Keratinocyte (primary cell): Measurements from ENCODE around the gene CCN5. TPM values are rescaled to one million over a fixed set of nuclear protein-coding genes. Genes with fewer than 3 reads are reported as not detected.

Source experiments
- DNase-seq: peaks from one replicate; pipeline ENCODE4 v3.0.0-alpha.2; 2011; ENCODE audit warnings: low read depth, missing footprints, low spot score
- FAIRE-seq: peaks from 2 replicates; lab custom pipeline; 2011; peaks lifted over from hg19 to GRCh38; lab: Jason Lieb, UNC
- H2AFZ ChIP-seq: 2 replicates; pipeline ENCODE4 v1.6.0; 2012; ENCODE audit warnings: low read length, control low read depth, inconsistent platforms; ENCODE audit not compliant: control insufficient read depth
- H3K27ac ChIP-seq: 2 replicates; pipeline ENCODE4 v1.5.1; 2011; ENCODE audit warnings: low read length; ENCODE audit not compliant: control insufficient read depth, insufficient read depth
- H3K27me3 ChIP-seq: 3 replicates; pipeline ENCODE4 v1.6.0; 2011; ENCODE audit warnings: low read length; ENCODE audit not compliant: control insufficient read depth, insufficient read depth; ENCODE audit errors: extremely low read depth
- H3K36me3 ChIP-seq, 2 experiments: 2 replicates in 1 of 2; 3 replicates in 1 of 2; pipeline ENCODE4 v1.5.1; 2011; ENCODE audit warnings: low read length in 2 of 2, mild to moderate bottlenecking in 1 of 2; ENCODE audit not compliant: control insufficient read depth in 2 of 2, insufficient read depth in 2 of 2; ENCODE audit errors: extremely low read depth in 1 of 2
- H3K4me1 ChIP-seq: 3 replicates; pipeline ENCODE4 v1.5.1; 2011; ENCODE audit warnings: low read length; ENCODE audit not compliant: control insufficient read depth, insufficient read depth; ENCODE audit errors: extremely low read depth
- H3K4me2 ChIP-seq: 3 replicates; pipeline ENCODE4 v1.6.0; 2011; ENCODE audit warnings: low read depth, low read length; ENCODE audit not compliant: control insufficient read depth, insufficient read depth; ENCODE audit errors: extremely low read depth
- H3K4me3 ChIP-seq, 3 experiments: fragments of 200-600 bp in 1 of 3; sonication (generic) in 1 of 3; 2 replicates in 2 of 3; 3 replicates in 1 of 3; pipeline ENCODE4 v1.5.1; 2011 to 2016; ENCODE audit warnings: low read length in 3 of 3, mild to moderate bottlenecking in 3 of 3, control low read depth in 2 of 3, inconsistent platforms in 1 of 3, low read depth in 1 of 3, mixed read lengths in 1 of 3, mixed run types in 1 of 3, moderate library complexity in 1 of 3; ENCODE audit not compliant: control insufficient read depth in 2 of 3, insufficient read depth in 2 of 3; ENCODE audit errors: extremely low read depth in 1 of 3
- H3K79me2 ChIP-seq: 2 replicates; pipeline ENCODE4 v1.6.0; 2012; ENCODE audit warnings: low read length; ENCODE audit not compliant: control insufficient read depth, insufficient read depth
- H3K9ac ChIP-seq: 3 replicates; pipeline ENCODE4 v1.6.0; 2011; ENCODE audit warnings: low read length; ENCODE audit not compliant: control insufficient read depth, insufficient read depth; ENCODE audit errors: extremely low read depth
- H3K9me1 ChIP-seq: 3 replicates; pipeline ENCODE4 v1.6.0; 2011; ENCODE audit warnings: low read length; ENCODE audit not compliant: control insufficient read depth, insufficient read depth; ENCODE audit errors: extremely low read depth
- H3K9me3 ChIP-seq: 2 replicates; pipeline ENCODE4 v1.5.1; 2012; ENCODE audit warnings: low read depth, low read length; ENCODE audit not compliant: control insufficient read depth
- H4K20me1 ChIP-seq: 3 replicates; pipeline ENCODE4 v1.6.0; 2011; ENCODE audit warnings: low read length; ENCODE audit not compliant: control insufficient read depth, insufficient read depth; ENCODE audit errors: extremely low read depth
- CTCF ChIP-seq, 3 experiments: IDR thresholded peaks in 1 of 3; conservative IDR thresholded peaks in 1 of 3; optimal IDR thresholded peaks in 1 of 3; 2 replicates in 2 of 3; 3 replicates in 1 of 3; pipeline versions ENCODE3 to v1.5.1; 2011; ENCODE audit warnings: low read length in 3 of 3, mild to moderate bottlenecking in 3 of 3, moderate library complexity in 2 of 3, control low read depth in 1 of 3, inconsistent platforms in 1 of 3; ENCODE audit not compliant: insufficient read depth in 2 of 3; ENCODE audit errors: extremely low read depth in 1 of 3
- EZH2 ChIP-seq: IDR thresholded peaks from one replicate; pipeline ENCODE4 v1.6.1; 2012; ENCODE audit warnings: inconsistent platforms, mild to moderate bottlenecking, low read length, moderate library complexity
- dilution Hi-C: fragments of 300-500 bp; cut with MboI; formaldehyde crosslinking; loops from one replicate; pipeline ENCODE4 v1.7.0; 2020; ENCODE audit warnings: low sequenced_read_pairs; ENCODE audit not compliant: extremely low pct_ligation_motif_present
- polyA plus RNA-seq, 5 experiments: library from polyadenylated mRNA; depleted of rRNA in 3 of 5; stranded (reverse) in 3 of 5; stranded (forward) in 1 of 5; unstranded in 1 of 5; fragments of >200 nt; gene quantifications; 1 replicate in 1 of 5; 2 replicates in 3 of 5; 3 replicates in 1 of 5; pipeline versions ENCODE4 v1.2.1 to v1.2.3, GENCODE V29; 2011 to 2012; ENCODE audit warnings: missing spikeins in 2 of 5, low read depth in 1 of 5, low replicate concordance in 1 of 5

The CCN5 gene
- polyA plus RNA-seq, 1 donor (not counting 4 experiments of a cell fraction or from before 2014, with no cell fraction given), result not detected

- no peaks in the 10 kb centered on the region for H3K36me3 ChIP-seq
- H2AFZ ChIP-seq, result no peak overlapping the region
- no peak overlapping the region for H3K4me3 ChIP-seq
- peaks cover 2% of the 10 kb centered on the region for H3K9me1 ChIP-seq
- TF ChIP-seq CTCF (optimal IDR thresholded peaks at IDR 0.05 in 1 of 3, IDR thresholded peaks at IDR 0.05 in 1 of 3, conservative IDR thresholded peaks at IDR 0.05 in 1 of 3; ENCODE audit: extremely low read depth in 1 of 3, insufficient read depth in 2 of 3, low read length in 3 of 3) (no peak), EZH2 (no peak)
- H3K27me3 ChIP-seq, result no peaks in the 10 kb centered on the region
- no peaks in the 10 kb centered on the region for H3K79me2 ChIP-seq
- DNase-seq (no peak), FAIRE-seq (no peak)
- H3K27ac ChIP-seq, result no peak overlapping the region
- H3K4me2 ChIP-seq, result no peak overlapping the region
- H3K4me1 ChIP-seq, result peaks cover 27% of the 10 kb centered on the region
- H3K9me3 ChIP-seq, result no peaks in the 10 kb centered on the region
- H3K9ac ChIP-seq, result no peak overlapping the region
- no peaks in the 10 kb centered on the region for H4K20me1 ChIP-seq
- dilution Hi-C loops, result no loop called here
Measured at GRCh38 chr20:44727039-44727438, 11.9 kb downstream of the CCN5 start.

GRCh38 chr20:44727651-44728050 is 12.5 kb downstream of the CCN5 start:
- H3K4me2 ChIP-seq, result no peak overlapping the region
- no peak overlapping the region for H3K4me3 ChIP-seq
- H4K20me1 ChIP-seq, result no peaks in the 10 kb centered on the region
- peaks cover 2% of the 10 kb centered on the region for H3K9me1 ChIP-seq
- no peak for TF ChIP-seq CTCF (optimal IDR thresholded peaks at IDR 0.05 in 1 of 3, IDR thresholded peaks at IDR 0.05 in 1 of 3, conservative IDR thresholded peaks at IDR 0.05 in 1 of 3; ENCODE audit: extremely low read depth in 1 of 3, insufficient read depth in 2 of 3, low read length in 3 of 3)
- TF ChIP-seq EZH2, result no peak
- H3K4me1 ChIP-seq, result peaks cover 33% of the 10 kb centered on the region
- H3K27ac ChIP-seq, result no peak overlapping the region
- no peaks in the 10 kb centered on the region for H3K79me2 ChIP-seq
- DNase-seq, result no peak
- dilution Hi-C loops, result no loop called here
- no peaks in the 10 kb centered on the region for H3K27me3 ChIP-seq
- no peaks in the 10 kb centered on the region for H3K36me3 ChIP-seq
- no peaks in the 10 kb centered on the region for H3K9me3 ChIP-seq
- no peak overlapping the region for H2AFZ ChIP-seq
- FAIRE-seq, result no peak
- no peak overlapping the region for H3K9ac ChIP-seq
